Measurements from ENCODE around the gene CNTNAP2. TPM values are rescaled to one million over a fixed set of nuclear protein-coding genes. Genes with fewer than 3 reads are reported as not detected.

The CNTNAP2 gene
- total and polyA plus RNA-seq, 9 of the 15 experiments (the other 6 are each of a cell fraction or from before 2014, with no cell fraction given) = 0.04 to 0.62 (median 0.09) TPM; not detected in 4

- no TSS peak for BruUV-seq (replicated peaks)
- intact Hi-C loops (cut with micrococcal nuclease) = no loop called here
- Histone ChIP-seq H3K9ac (ENCODE audit: insufficient read depth in 1 of 2, low read depth in 2 of 2, low read length in 2 of 2) (no peak overlapping the region), H3K4me2 (ENCODE audit: insufficient read depth, low read length) (no peak overlapping the region), H2AFZ (ENCODE audit: low read depth, low read length) (no peak overlapping the region), H3K4me1 (replicated peaks in 1 of 2; ENCODE audit: control insufficient read depth in 2 of 2, insufficient read depth in 2 of 2, low read length in 2 of 2) (no peaks in the 10 kb centered on the region), H3K27me3 (ENCODE audit: control insufficient read depth in 2 of 2, insufficient read depth in 2 of 2, low read length in 2 of 2) (no peaks in the 10 kb centered on the region), H3K9me1 (ENCODE audit: control insufficient read depth, insufficient read depth, low read length) (no peaks in the 10 kb centered on the region), H3K9me3 (replicated peaks; ENCODE audit: control insufficient read depth, insufficient read depth, low read depth, low read length) (no peaks in the 10 kb centered on the region), H3K4me3 (no peak overlapping the region), H4K20me1 (replicated peaks; ENCODE audit: control insufficient read depth, insufficient read depth, low read length) (no peaks in the 10 kb centered on the region), H3K79me2 (ENCODE audit: control insufficient read depth, insufficient read depth, low read length) (no peaks in the 10 kb centered on the region), H3K36me3 (ENCODE audit: control insufficient read depth, insufficient read depth, low read length) (no peaks in the 10 kb centered on the region), H3K27ac (ENCODE audit: extremely low read depth, low read depth, low read length) (no peak overlapping the region)
- TF ChIP-seq ZNF586 (CRISPR knock-in tag; conservative IDR thresholded peaks at IDR 0.05) (no peak), U2AF1 (optimal IDR thresholded peaks at IDR 0.05; ENCODE audit: low read depth, low read length) (no peak), TAF1 (IDR thresholded peaks at IDR 0.05; ENCODE audit: control insufficient read depth, extremely low read depth, insufficient read depth, low read length, severe bottlenecking) (no peak), KDM5B (IDR thresholded peaks at IDR 0.05; ENCODE audit: insufficient replicate concordance, low read depth, low read length) (no peak), MITF (IDR thresholded peaks at IDR 0.05) (no peak), ZNF551 (CRISPR knock-in tag; IDR thresholded peaks at IDR 0.05) (no peak), HMG20A (CRISPR knock-in tag; conservative IDR thresholded peaks at IDR 0.05) (no peak), ATF1 (CRISPR knock-in tag; IDR thresholded peaks at IDR 0.05) (no peak), ATF1 (tag; IDR thresholded peaks at IDR 0.05) (no peak), HOMEZ (CRISPR knock-in tag; IDR thresholded peaks at IDR 0.05) (no peak)
- WGBS (ENCODE audit: insufficient coverage, low coverage, missing lambda C conversion rate) = 0% methylated on average over 1 of the region's 1 CpG
- ChIA-PET CTCF (ENCODE audit: low intra/inter-chr PET ratio) (no interaction called here), POLR2A (no interaction called here)
- no peak for DNase-seq (ENCODE audit: extremely low read depth in 1 of 4, low spot score in 3 of 4)
- no peak for FAIRE-seq
- ATAC-seq = no peak
- in situ Hi-C loops (cut with MboI) = no loop called here
Measured at GRCh38 chr7:146397141-146397540, 280.5 kb downstream of the CNTNAP2 start.
